H54 (cell line): ENCODE data around the gene STK32A.
"Not testable (repeated sequence)": the region's sequence is repeated elsewhere in the genome, so short reads cannot be mapped to it uniquely, and the experiment has no call there.

Experiments
- DNase-seq: peaks from one replicate; pipeline ENCODE4 v3.0.0; 2011; ENCODE audit warnings: low spot score, mixed read lengths; ENCODE audit not compliant: insufficient read length
- FAIRE-seq: peaks from 3 replicates; lab custom pipeline; 2011; peaks lifted over from hg19 to GRCh38; lab: Jason Lieb, UNC
- POLR2A ChIP-seq: IDR thresholded peaks from 2 replicates; pipeline ENCODE4 v1.6.1; 2011; ENCODE audit warnings: low read depth, mild to moderate bottlenecking, low read length

The STK32A gene

DNA sequence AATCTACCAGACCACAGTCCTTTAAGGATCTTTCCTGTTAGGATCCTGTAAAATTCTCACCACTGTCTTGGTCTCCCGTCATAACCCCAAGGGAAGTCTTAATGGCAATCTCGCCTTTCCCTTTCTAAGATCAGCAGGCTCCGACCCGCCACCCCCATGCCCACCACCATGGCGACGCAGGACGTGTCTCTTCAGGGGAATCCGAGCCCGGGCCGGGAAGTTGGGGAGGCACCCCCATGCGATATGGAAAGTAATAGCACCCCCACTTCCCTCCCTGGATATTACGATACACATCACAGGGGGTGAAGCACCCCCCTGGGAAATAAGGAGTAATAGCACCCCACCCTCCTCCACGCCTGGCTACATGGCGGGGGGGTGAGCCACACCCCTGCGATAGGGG, 8.3 kb upstream of the STK32A start:
- no peak for FAIRE-seq

DNA sequence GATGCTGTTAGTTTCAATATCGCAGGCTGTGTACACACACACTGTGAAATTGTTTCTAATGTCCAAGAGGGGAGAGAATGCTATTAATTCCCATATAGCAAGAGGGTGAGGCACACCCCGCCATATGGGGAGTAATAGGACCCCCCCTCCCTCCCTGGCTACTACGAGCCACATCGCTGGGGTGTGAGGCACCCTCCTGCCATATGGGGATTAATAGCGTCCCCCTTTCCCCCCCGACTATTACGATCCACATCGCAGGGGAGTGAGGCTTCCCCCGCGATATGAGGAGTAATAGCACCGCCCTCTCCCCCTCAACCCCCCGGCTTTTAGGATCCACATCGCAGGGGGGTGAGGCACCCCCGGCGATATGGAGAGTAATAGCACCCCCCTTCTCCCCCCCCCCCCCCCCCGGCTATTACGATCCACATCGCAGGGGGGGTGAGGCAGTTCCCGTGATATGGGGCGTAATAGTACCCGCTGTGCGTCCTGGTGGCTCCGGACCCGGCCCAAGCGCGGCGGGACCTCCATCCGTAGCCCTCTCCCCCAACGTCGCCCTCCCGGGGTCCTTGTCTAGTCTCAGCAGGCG, 494 bp upstream of the STK32A start:
- no peak for FAIRE-seq

More for the DNA sequence above, 8.3 kb upstream of the STK32A start:
- no peak for TF ChIP-seq POLR2A
- no peak for DNase-seq

GRCh38 chr5:147240266-147240985, 5.6 kb downstream of the STK32A start:
- no peak for FAIRE-seq
- DNase-seq, result no peak
- no peak for TF ChIP-seq POLR2A

More for the DNA sequence above, 494 bp upstream of the STK32A start:
- TF ChIP-seq POLR2A, result no peak
- no peak for DNase-seq

DNA sequence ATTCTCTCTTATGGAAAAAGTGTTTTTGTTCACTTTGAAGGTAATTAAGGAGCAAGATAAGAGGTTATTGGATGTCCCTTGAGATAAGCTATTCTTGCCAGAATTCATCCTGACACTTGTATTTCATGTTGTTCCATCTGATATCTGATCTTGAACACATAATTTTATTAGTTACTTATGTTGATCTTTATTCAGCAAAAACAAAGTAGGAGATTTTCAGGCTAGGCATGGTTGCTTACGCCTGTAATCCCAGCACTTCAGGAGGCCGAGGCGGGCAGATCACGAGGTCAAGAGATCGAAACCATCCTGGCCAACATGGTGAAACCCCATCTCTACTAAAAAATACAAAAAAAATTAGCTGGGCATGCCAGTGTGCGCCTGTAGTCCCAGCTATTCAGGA, 8.4 kb downstream of the STK32A start:
- not testable (repeated sequence) for FAIRE-seq, DNase-seq

- no peak for DNase-seq
- FAIRE-seq, result no peak
- no peak for TF ChIP-seq POLR2A
Measured at GRCh38 chr5:147245381-147246165, 10.7 kb downstream of the STK32A start.

DNA sequence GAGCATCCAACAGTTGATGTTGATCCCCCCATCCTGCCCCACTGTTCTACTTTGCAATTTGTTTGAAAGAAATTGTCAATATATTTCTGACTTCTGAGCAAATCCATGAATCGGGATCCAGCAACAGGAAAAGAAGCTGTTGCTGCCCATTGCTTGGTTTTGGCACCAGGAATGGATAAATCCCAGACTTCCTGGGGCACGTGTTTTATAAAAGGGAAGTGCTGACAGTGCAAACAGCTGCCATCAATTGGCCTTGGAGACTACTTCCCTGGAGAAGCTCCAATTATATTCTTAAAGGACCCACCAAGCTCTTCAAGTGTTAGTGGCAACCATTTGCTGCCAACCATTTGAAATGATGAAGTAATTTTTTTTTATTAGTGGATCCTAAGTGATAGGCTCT, 13.7 kb downstream of the STK32A start:
- DNase-seq (no peak), FAIRE-seq (no peak)
- no peak for TF ChIP-seq POLR2A

- no peak for TF ChIP-seq POLR2A
- no peak for DNase-seq
- no peak for FAIRE-seq
Measured at GRCh38 chr5:147259837-147260236, 25.0 kb downstream of the STK32A start.

GRCh38 chr5:147267082-147267832, 32.4 kb downstream of the STK32A start:
- DNase-seq (no peak), FAIRE-seq (no peak)
- no peak for TF ChIP-seq POLR2A

DNA sequence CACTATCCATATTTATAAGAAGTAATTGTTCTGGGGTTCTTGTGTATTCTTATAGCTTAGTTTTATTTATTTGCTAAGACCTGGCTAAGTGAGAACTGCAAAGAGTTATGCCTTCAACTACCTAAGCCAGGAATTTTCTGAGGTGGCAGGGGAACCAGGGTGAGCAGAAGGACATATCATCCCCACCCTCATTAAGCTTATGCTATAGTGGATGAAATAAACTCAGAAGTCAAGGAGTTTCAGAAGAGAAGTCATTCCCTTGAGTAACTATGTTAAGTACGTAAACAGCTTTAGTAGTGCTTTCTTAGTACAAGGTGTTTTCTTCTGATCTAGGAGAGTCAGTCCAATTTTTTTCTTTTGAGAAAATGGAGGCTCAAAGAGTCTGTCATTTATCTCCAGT, 41.7 kb downstream of the STK32A start:
- FAIRE-seq, result no peak
- no peak for TF ChIP-seq POLR2A
- no peak for DNase-seq

DNA sequence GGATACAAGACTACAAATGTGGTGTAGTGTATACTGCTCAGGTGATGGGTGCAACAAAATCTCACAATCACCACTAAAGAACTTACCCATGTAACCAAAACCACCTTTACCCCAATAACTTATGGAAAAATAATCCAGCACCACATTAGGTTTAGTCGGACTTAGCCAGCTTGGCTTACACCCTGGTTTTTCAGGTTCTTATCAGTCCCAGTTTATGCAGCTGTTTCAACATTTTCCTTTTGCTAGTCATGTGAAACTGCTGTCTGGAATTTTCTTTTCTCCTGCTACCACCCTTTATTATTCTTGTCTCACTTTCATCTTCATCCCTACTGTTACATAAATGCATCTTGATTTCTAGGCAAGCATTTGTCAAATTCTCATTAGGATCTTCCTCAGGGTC, 51.5 kb downstream of the STK32A start:
- TF ChIP-seq POLR2A, result no peak
- no peak for FAIRE-seq
- no peak for DNase-seq

- DNase-seq, result no peak
- no peak for TF ChIP-seq POLR2A
- FAIRE-seq, result no peak
Measured at GRCh38 chr5:147287110-147287509, 52.3 kb downstream of the STK32A start.

GRCh38 chr5:147290261-147290660, 55.4 kb downstream of the STK32A start:
- TF ChIP-seq POLR2A, result no peak
- no peak for FAIRE-seq
- no peak for DNase-seq

DNA sequence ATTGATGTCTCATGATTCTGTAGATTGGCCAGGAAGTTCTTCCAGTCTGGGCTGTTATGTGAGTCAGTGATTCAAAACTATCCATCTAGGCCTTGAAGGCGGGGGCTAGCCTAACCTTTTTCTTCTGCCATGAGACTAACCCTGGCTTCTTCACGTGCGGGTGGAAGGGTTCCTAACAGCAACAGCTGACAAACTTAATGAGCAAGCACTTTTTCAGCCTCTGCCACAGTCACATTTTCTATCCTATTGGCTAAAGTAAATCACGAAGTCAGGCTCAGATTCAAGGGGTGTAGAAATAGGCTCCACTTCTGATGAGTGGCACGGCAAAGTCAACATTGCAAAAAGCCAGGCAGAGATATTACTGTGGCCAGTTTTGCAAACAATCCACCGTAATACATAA, 68.4 kb downstream of the STK32A start:
- no peak for TF ChIP-seq POLR2A
- DNase-seq, result no peak
- peak; percentile 70 for FAIRE-seq

DNA sequence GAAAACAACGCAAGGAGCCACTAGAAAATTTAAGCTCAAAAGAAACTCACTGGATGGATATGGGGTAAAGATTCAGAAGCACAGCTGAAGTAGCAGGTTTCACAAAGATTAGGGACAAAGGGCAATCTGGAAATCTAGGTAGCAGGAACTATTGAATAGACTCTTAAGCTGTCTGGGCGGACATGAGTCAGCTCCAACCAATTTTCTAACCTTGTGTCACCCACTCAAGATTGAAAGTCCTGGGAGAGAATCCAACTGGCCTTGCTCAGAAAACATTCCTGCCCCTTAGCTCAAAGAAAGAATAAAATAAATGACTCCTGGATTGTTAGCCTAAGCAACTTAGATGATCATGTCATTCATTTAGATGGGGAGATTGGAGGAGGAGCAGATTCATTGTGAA, 69.2 kb downstream of the STK32A start:
- peak; percentile 99 for FAIRE-seq
- DNase-seq, result peak; percentile 15
- no peak for TF ChIP-seq POLR2A
